ENCODE data around the gene FAM131B. TPM values are rescaled to one million over a fixed set of nuclear protein-coding genes. Genes with fewer than 3 reads are reported as not detected.

The FAM131B gene
- total and polyA plus RNA-seq, 4 donors: 0.18 to 1.1 (median 0.54) TPM

- ATAC-seq (ENCODE audit: insufficient read depth, low FRiP score) (peak; percentile 65), DNase-seq (peak; percentile 62 to 75 (median 73))
- no peak for TF ChIP-seq CTCF (IDR thresholded peaks at IDR 0.05; ENCODE audit: control extremely low read depth, extremely low read depth)
- Histone ChIP-seq H3K27me3 (ENCODE audit: control insufficient read depth in 3 of 3, insufficient read depth in 3 of 3, low read length in 2 of 3) (no peaks in the 10 kb centered on the region), H3K4me1 (ENCODE audit: control insufficient read depth in 5 of 5, insufficient read depth in 5 of 5, low read length in 5 of 5) (peaks cover 0 to 70% (median 43%) of the 10 kb centered on the region in 5 donors), H3K9me3 (ENCODE audit: control insufficient read depth in 4 of 4, insufficient read depth in 3 of 4, low read length in 3 of 4) (no peaks in the 10 kb centered on the region), H3K36me3 (ENCODE audit: control insufficient read depth in 4 of 4, insufficient read depth in 4 of 4, low read length in 4 of 4) (no peaks in the 10 kb centered on the region), H3K9ac (ENCODE audit: insufficient read depth in 1 of 2, low read length in 2 of 2) (peak within 1 kb of the TSS; percentile 14 to 26), H3K4me3 (peak within 1 kb of the TSS; percentile 33), H3K27ac (ENCODE audit: low read depth in 1 of 2, low read length in 1 of 2) (peak within 1 kb of the TSS in 1 of 2 donors; percentile 44)
- WGBS, 2 donors: 8% methylated on average over 31 to 39 of the region's 39 CpGs
Measured at GRCh38 chr7:143408686-143409561, 46.4 kb upstream of the FAM131B start, which contains the start of gene EPHA1. Gene EPHA1, minus strand, starts transcription at chr7:143408856. Its CDS starts 51 bp downstream, at chr7:143408805.

GRCh38 chr7:143408252-143408685 lies 45.8 kb upstream of the FAM131B start:
- WGBS, 2 donors: 10 to 19% methylated on average over 11 to 20 of the region's 20 CpGs
- H3K9me3 ChIP-seq (ENCODE audit: control insufficient read depth in 4 of 4, insufficient read depth in 3 of 4, low read length in 3 of 4): no peaks in the 10 kb centered on the region
- H3K4me1 ChIP-seq (ENCODE audit: control insufficient read depth in 5 of 5, insufficient read depth in 5 of 5, low read length in 5 of 5): peaks cover 0 to 77% (median 43%) of the 10 kb centered on the region in 5 donors
- H3K27me3 ChIP-seq (ENCODE audit: control insufficient read depth in 3 of 3, insufficient read depth in 3 of 3, low read length in 2 of 3): no peaks in the 10 kb centered on the region
- H3K27ac ChIP-seq (ENCODE audit: low read depth in 1 of 2, low read length in 1 of 2): peak overlapping the region in 1 of 2 donors; percentile 4
- peak overlapping the region; percentile 33 for H3K4me3 ChIP-seq
- no peak for TF ChIP-seq CTCF (IDR thresholded peaks at IDR 0.05; ENCODE audit: control extremely low read depth, extremely low read depth)
- DNase-seq (peak in 1 of 3 donors; percentile 32), ATAC-seq (ENCODE audit: insufficient read depth, low FRiP score) (no peak)
- H3K9ac ChIP-seq (ENCODE audit: insufficient read depth in 1 of 2, low read length in 2 of 2): peak overlapping the region in 1 of 2 donors; percentile 14
- no peaks in the 10 kb centered on the region for H3K36me3 ChIP-seq (ENCODE audit: control insufficient read depth in 4 of 4, insufficient read depth in 4 of 4, low read length in 4 of 4)

GRCh38 chr7:143407287-143408251 lies 45.1 kb upstream of the FAM131B start:
- 22 to 49% methylated on average over 13 of the region's 13 CpGs for WGBS, 2 donors
- TF ChIP-seq CTCF (IDR thresholded peaks at IDR 0.05; ENCODE audit: control extremely low read depth, extremely low read depth): no peak
- H3K4me1 ChIP-seq (ENCODE audit: control insufficient read depth in 5 of 5, insufficient read depth in 5 of 5, low read length in 5 of 5): peaks cover 0 to 79% (median 43%) of the 10 kb centered on the region in 5 donors
- H3K9me3 ChIP-seq (ENCODE audit: control insufficient read depth in 4 of 4, insufficient read depth in 3 of 4, low read length in 3 of 4): no peaks in the 10 kb centered on the region
- DNase-seq: peak in 1 of 3 donors; percentile 22
- peak overlapping the region in 1 of 2 donors; percentile 14 for H3K9ac ChIP-seq (ENCODE audit: insufficient read depth in 1 of 2, low read length in 2 of 2)
- peak overlapping the region in 1 of 2 donors; percentile 44 for H3K27ac ChIP-seq (ENCODE audit: low read depth in 1 of 2, low read length in 1 of 2)
- ATAC-seq (ENCODE audit: insufficient read depth, low FRiP score): no peak
- no peaks in the 10 kb centered on the region for H3K27me3 ChIP-seq (ENCODE audit: control insufficient read depth in 3 of 3, insufficient read depth in 3 of 3, low read length in 2 of 3)
- no peaks in the 10 kb centered on the region for H3K36me3 ChIP-seq (ENCODE audit: control insufficient read depth in 4 of 4, insufficient read depth in 4 of 4, low read length in 4 of 4)
- no peak overlapping the region for H3K4me3 ChIP-seq

Data from lung (tissue), 12 donors.